Gastrocnemius medialis (tissue), 4 donors: Measurements from ENCODE around the gene CDH4. TPM values are rescaled to one million over a fixed set of nuclear protein-coding genes. Genes with fewer than 3 reads are reported as not detected.

Experiments used
- ATAC-seq, 2 donors: fragments of 150-250 bp; one replicate each; pipeline ENCODE4 v1.9.1; 2016
- DNase-seq, 2 donors: peaks; one replicate each; pipeline ENCODE4 v3.0.0-alpha.2; 2019
- H3K27ac ChIP-seq, 4 donors: fragments of 200-600 bp; sonication (generic); 1 replicate in 1 of 4; 2 replicates in 3 of 4; pipeline ENCODE4 v1.5.1; 2016 to 2018; ENCODE audit warnings: mild to moderate bottlenecking in 2 of 4, moderate library complexity in 1 of 4
- H3K27me3 ChIP-seq, 3 donors: fragments of 200-600 bp; sonication (generic) in 2 of 3; 1 replicate in 1 of 3; 2 replicates in 2 of 3; pipeline versions ENCODE4 v1.5.1 to v1.6.0; 2016 to 2019; ENCODE audit warnings: mild to moderate bottlenecking in 1 of 3, moderate library complexity in 1 of 3
- H3K36me3 ChIP-seq, 2 donors: fragments of 200-600 bp; sonication (generic) in 1 of 2; one replicate each; pipeline ENCODE4 v1.5.1; 2017 to 2018
- H3K4me1 ChIP-seq, 2 donors: fragments of 200-600 bp; sonication (generic) in 1 of 2; one replicate each; pipeline ENCODE4 v1.5.1; 2016 to 2017; ENCODE audit warnings: mild to moderate bottlenecking in 2 of 2
- H3K4me3 ChIP-seq, 4 donors: fragments of 200-600 bp; sonication (generic) in 3 of 4; 1 replicate in 1 of 4; 2 replicates in 3 of 4; pipeline ENCODE4 v1.5.1; 2016 to 2019; ENCODE audit warnings: mild to moderate bottlenecking in 2 of 4
- H3K9me3 ChIP-seq, 3 donors: fragments of 200-600 bp; sonication (generic) in 2 of 3; 1 replicate in 1 of 3; 2 replicates in 2 of 3; pipeline ENCODE4 v1.5.1; 2016 to 2019
- POLR2A ChIP-seq, 2 donors: fragments of 450-650 bp; IDR thresholded peaks; one replicate each; pipeline ENCODE4 v1.6.1; 2017; ENCODE audit warnings: antibody characterized with exemption in 2 of 2, mild to moderate bottlenecking in 2 of 2, moderate library complexity in 2 of 2
- in situ Hi-C, 4 donors: fragments of 200-750 bp; cut with MboI; loops; one replicate each; pipeline versions ENCODE4 v1.15.0 to v1.8.0; 2017; ENCODE audit warnings: low sequenced_read_pairs in 4 of 4
- intact Hi-C: fragments of 100-400 bp; cut with DNase I; formaldehyde crosslinking; loops from one replicate; pipeline ENCODE4 v1.15.1; 2023; ENCODE audit warnings: low total_unique reads
- total RNA-seq, 4 donors: library from RNA; depleted of rRNA; stranded (reverse); fragments of >200 nt; gene quantifications; one replicate each; pipeline versions ENCODE4 v1.1.0 to v1.2.3, GENCODE V29; 2016
- TF ChIP-seq, protein P1 (sequence below), 5 experiments: fragments of 450-650 bp in 3 of 5; fragments of 200-600 bp in 2 of 5; sonication (generic) in 2 of 5; IDR thresholded peaks in 4 of 5; conservative IDR thresholded peaks in 1 of 5; 1 replicate in 4 of 5; 2 replicates in 1 of 5; pipeline ENCODE4 v1.5.1; 2016 to 2019; ENCODE audit warnings: antibody characterized with exemption in 5 of 5, mild to moderate bottlenecking in 3 of 5, moderate library complexity in 3 of 5

Gene CDH4
- total RNA-seq, 4 donors from 2014 or later: 0.38 to 1.2 (median 0.86) TPM

DNA sequence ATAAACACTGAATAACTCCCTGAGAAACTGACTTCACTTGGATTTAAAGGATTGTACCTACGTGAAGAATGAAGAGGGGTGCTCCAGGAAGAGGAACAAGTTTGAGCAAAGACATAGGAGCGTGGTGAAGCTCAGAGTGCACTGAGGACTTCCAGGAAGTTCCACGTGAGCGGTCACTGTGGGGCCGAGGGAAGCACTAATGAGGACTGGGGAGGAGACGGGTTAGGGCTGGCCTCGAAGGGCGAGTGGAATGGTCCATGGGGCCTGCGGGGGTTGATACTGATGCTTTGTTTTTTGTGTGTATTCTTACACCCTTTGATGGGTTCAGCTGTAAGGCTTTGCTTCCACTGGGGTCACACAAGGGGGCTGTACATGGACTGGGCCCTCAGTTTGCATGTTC lies 91.9 kb downstream of the CDH4 start:
- H3K27ac ChIP-seq: no peak overlapping the region
- ATAC-seq: no peak
- TF ChIP-seq, protein P1, sequence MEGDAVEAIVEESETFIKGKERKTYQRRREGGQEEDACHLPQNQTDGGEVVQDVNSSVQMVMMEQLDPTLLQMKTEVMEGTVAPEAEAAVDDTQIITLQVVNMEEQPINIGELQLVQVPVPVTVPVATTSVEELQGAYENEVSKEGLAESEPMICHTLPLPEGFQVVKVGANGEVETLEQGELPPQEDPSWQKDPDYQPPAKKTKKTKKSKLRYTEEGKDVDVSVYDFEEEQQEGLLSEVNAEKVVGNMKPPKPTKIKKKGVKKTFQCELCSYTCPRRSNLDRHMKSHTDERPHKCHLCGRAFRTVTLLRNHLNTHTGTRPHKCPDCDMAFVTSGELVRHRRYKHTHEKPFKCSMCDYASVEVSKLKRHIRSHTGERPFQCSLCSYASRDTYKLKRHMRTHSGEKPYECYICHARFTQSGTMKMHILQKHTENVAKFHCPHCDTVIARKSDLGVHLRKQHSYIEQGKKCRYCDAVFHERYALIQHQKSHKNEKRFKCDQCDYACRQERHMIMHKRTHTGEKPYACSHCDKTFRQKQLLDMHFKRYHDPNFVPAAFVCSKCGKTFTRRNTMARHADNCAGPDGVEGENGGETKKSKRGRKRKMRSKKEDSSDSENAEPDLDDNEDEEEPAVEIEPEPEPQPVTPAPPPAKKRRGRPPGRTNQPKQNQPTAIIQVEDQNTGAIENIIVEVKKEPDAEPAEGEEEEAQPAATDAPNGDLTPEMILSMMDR (IDR thresholded peaks at IDR 0.05 in 4 of 5, conservative IDR thresholded peaks at IDR 0.05 in 1 of 5): no peak
- TF ChIP-seq POLR2A (IDR thresholded peaks at IDR 0.05): no peak
- H3K36me3 ChIP-seq: no peaks in the 10 kb centered on the region
- DNase-seq: no peak
- no peaks in the 10 kb centered on the region for H3K9me3 ChIP-seq
- H3K4me1 ChIP-seq: no peaks in the 10 kb centered on the region
- intact Hi-C loops (no loop called here), in situ Hi-C loops (no loop called here)
- no peaks in the 10 kb centered on the region for H3K27me3 ChIP-seq
- H3K4me3 ChIP-seq: no peak overlapping the region

DNA sequence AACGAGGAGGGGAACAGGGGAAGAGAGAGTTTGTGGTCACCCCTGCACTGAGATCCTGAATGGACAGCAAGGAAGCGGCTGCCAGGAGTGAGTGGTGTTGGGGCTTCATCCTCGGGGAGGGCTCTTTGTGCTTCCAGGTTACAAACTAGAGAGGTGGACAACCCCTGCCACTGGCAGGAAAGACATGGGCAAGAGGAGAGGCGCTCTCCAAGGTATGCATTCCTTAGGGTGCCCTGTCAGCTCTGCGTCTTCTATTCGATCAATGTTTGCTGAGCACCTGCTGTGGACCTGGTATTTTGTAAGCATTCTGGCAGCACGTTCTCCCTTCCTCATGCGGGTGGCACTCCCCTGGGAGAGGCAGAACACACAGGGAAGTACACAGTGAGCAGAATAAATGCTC lies 93.6 kb downstream of the CDH4 start:
- intact Hi-C loops (no loop called here), in situ Hi-C loops (no loop called here)
- no peaks in the 10 kb centered on the region for H3K4me1 ChIP-seq
- H3K9me3 ChIP-seq: no peaks in the 10 kb centered on the region
- H3K27ac ChIP-seq: no peak overlapping the region
- no peak overlapping the region for H3K4me3 ChIP-seq
- no peak for DNase-seq
- TF ChIP-seq, protein P1 (IDR thresholded peaks at IDR 0.05 in 4 of 5, conservative IDR thresholded peaks at IDR 0.05 in 1 of 5): no peak
- TF ChIP-seq POLR2A (IDR thresholded peaks at IDR 0.05): no peak
- H3K27me3 ChIP-seq: no peaks in the 10 kb centered on the region
- no peaks in the 10 kb centered on the region for H3K36me3 ChIP-seq
- no peak for ATAC-seq

DNA sequence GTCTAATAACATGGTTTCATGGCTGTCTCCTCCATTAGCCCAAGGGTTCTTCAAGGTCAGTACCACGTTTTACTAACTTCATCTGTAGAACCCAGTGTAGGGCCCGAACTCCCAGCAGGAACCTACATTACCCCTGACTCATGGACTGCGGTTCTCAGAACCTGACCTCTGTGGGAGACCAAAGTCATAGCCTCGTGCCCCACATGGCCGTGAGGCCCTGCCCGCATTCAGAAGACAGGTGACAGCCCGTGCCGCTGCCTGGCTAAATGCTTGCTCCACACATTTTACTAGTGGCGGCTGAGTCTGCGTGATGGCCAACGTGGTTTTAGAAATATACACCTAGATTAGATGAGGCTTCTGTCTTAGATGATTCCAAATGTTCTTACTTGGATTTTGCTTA lies 94.9 kb downstream of the CDH4 start:
- no peaks in the 10 kb centered on the region for H3K36me3 ChIP-seq
- H3K27me3 ChIP-seq: no peaks in the 10 kb centered on the region
- no peaks in the 10 kb centered on the region for H3K4me1 ChIP-seq
- in situ Hi-C loops: no loop called here
- TF ChIP-seq, protein P1 (IDR thresholded peaks at IDR 0.05 in 4 of 5, conservative IDR thresholded peaks at IDR 0.05 in 1 of 5): no peak
- no peak for TF ChIP-seq POLR2A (IDR thresholded peaks at IDR 0.05)
- no peak overlapping the region for H3K27ac ChIP-seq
- intact Hi-C loops: no loop called here
- no peaks in the 10 kb centered on the region for H3K9me3 ChIP-seq
- no peak for ATAC-seq
- DNase-seq: no peak
- no peak overlapping the region for H3K4me3 ChIP-seq

DNA sequence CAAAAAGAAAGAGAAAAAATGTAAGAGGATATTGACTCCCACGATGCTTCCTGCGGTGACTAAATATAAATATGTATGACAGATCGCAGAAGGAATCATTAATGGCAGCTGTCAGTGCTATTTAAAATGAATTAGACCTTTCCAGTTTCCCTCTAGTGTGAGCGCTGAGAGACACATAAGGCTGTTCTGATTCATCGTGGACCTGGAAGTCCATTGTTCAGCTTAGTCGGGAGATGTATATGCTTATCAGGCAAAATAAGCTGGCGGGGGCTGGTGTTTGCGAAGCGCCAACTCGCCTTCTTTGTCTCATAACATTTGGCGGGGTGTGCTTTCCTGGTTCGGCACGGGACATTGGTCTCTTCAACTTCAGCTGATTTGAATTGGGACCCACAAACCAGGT lies 95.4 kb downstream of the CDH4 start:
- no peaks in the 10 kb centered on the region for H3K27me3 ChIP-seq
- H3K9me3 ChIP-seq: no peaks in the 10 kb centered on the region
- H3K4me3 ChIP-seq: no peak overlapping the region
- DNase-seq: no peak
- H3K4me1 ChIP-seq: no peaks in the 10 kb centered on the region
- TF ChIP-seq, protein P1 (IDR thresholded peaks at IDR 0.05 in 4 of 5, conservative IDR thresholded peaks at IDR 0.05 in 1 of 5): no peak
- TF ChIP-seq POLR2A (IDR thresholded peaks at IDR 0.05): no peak
- no peak overlapping the region for H3K27ac ChIP-seq
- in situ Hi-C loops: no loop called here
- ATAC-seq: no peak
- H3K36me3 ChIP-seq: no peaks in the 10 kb centered on the region
- intact Hi-C loops: no loop called here

DNA sequence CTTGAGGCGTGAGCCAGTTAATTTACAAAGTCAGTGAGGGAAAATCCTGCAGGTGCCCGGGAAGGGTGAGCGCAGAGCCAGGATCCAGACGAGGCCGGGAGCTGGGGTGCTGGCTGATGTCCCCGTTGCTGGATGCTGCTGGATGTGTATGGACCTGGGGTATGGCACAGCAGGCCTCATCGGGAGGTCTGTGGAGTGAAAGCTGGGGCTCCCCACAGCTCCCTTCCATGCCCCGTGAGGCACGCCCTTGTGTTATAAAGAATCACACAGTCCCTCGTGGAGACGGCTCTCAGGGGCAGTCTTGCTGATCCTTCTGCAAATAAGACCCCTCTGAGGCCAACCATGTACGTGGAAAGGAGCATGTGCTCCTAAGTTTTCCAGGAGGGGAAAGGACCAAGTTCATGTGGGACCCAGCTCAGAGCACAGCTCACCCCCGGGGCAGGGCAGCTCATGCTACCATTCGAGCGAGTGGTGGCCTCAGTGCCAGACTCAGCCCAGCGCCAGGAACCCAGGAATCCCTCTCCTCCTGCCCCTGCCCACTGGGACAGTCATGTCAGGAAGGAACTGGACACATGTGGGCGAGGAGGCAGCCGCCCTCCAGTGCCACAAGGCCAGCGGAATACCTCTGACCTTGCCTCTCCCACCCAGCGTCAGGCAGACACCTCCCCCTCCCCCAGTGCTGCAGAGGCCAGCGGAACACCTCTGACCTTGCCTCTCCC lies 97.5 kb downstream of the CDH4 start:
- Histone ChIP-seq H3K36me3 (no peaks in the 10 kb centered on the region), H3K27ac (no peak overlapping the region), H3K4me1 (no peaks in the 10 kb centered on the region), H3K4me3 (no peak overlapping the region), H3K9me3 (no peaks in the 10 kb centered on the region), H3K27me3 (peaks cover 0 to 4% (median 0%) of the 10 kb centered on the region in 3 donors)
- intact Hi-C loops: no loop called here
- ATAC-seq (no peak), DNase-seq (no peak)
- TF ChIP-seq, protein P1 (IDR thresholded peaks at IDR 0.05 in 4 of 5, conservative IDR thresholded peaks at IDR 0.05 in 1 of 5): no peak
- TF ChIP-seq POLR2A (IDR thresholded peaks at IDR 0.05): no peak
- in situ Hi-C loops: no loop called here
